HCT116 (cell line): ENCODE results near the gene PPP6C. TPM values are rescaled to one million over a fixed set of nuclear protein-coding genes. Genes with fewer than 3 reads are reported as not detected.
"Not testable (repeated sequence)": the region's sequence is repeated elsewhere in the genome, so short reads cannot be mapped to it uniquely, and the experiment has no call there.

Source experiments
- ATAC-seq: fragments of 200-7000 bp; cut with Tn5 transposase; 2 replicates; pipeline ENCODE4 v1.9.1; 2020; ENCODE audit warnings: mild to moderate bottlenecking, moderate library complexity
- BruUV-seq: library from RNA; stranded (reverse); fragments of 400-500 nt; replicated peaks from 2 replicates; lab custom pipeline; 2021; lab: Mats Ljungman, UMichigan
- CTCF ChIA-PET: fragments of 300-600 bp; sonication (Branson Sonifier 250); formaldehyde crosslinking; loops from one replicate; lab custom pipeline; 2021; ENCODE audit warnings: antibody characterized with exemption; lab: Charles Lee
- POLR2A ChIA-PET: fragments of 300-600, 350-600 bp; sonication (Branson Sonifier 250); formaldehyde crosslinking; loops from one replicate; lab custom pipeline; 2021; ENCODE audit warnings: antibody characterized with exemption; lab: Charles Lee
- RAD21 ChIA-PET, 2 experiments: fragments of 300-600 bp; sonication (Branson Sonifier 250); formaldehyde crosslinking; loops; one replicate each; lab custom pipeline; 2023; ENCODE audit warnings: low total read pairs in 2 of 2; ENCODE audit not compliant: uncharacterized antibody in 2 of 2, unreplicated experiment in 2 of 2, low non-redundant PET in 1 of 2; lab: Charles Lee
- DNase-seq: peaks from one replicate; pipeline ENCODE4 v3.0.0-alpha.2; 2010; ENCODE audit warnings: low read depth, low spot score
- H2AFZ ChIP-seq: fragments of 200-600 bp; shearing (Covaris generic), sonication (generic); 2 replicates; pipeline ENCODE4 v1.6.1; 2017; ENCODE audit warnings: low read depth, mixed run types, mixed read lengths, antibody characterized with exemption, low read length; ENCODE audit not compliant: poor library complexity, severe bottlenecking
- H3K27ac ChIP-seq: 2 replicates; pipeline ENCODE4 v1.5.1; 2012; ENCODE audit warnings: low read depth, low read length
- H3K27me3 ChIP-seq: fragments of 200-600 bp; sonication (generic); 2 replicates; pipeline ENCODE4 v1.6.1; 2016; ENCODE audit warnings: mixed run types, low read length, mixed read lengths; ENCODE audit not compliant: insufficient read depth
- H3K36me3 ChIP-seq, 2 experiments: fragments of 200-500 bp in 1 of 2; fragments of 200-600 bp in 1 of 2; sonication (Bioruptor generic) in 1 of 2; sonication (generic) in 1 of 2; 2 replicates each; pipeline versions ENCODE4 v1.5.1 to v1.6.1; 2014 to 2016; ENCODE audit warnings: low read length in 2 of 2, inconsistent platforms in 1 of 2, mixed read lengths in 1 of 2, mixed run types in 1 of 2; ENCODE audit not compliant: insufficient read depth in 2 of 2, control insufficient read depth in 1 of 2
- H3K4me1 ChIP-seq, 2 experiments: fragments of 200-600 bp in 1 of 2; sonication (generic) in 1 of 2; 2 replicates each; pipeline versions ENCODE4 v1.5.1 to v1.6.1; 2012 to 2017; ENCODE audit warnings: low read length in 2 of 2, inconsistent platforms in 1 of 2, mild to moderate bottlenecking in 1 of 2, mixed read lengths in 1 of 2, mixed run types in 1 of 2, moderate library complexity in 1 of 2; ENCODE audit not compliant: insufficient read depth in 2 of 2, control insufficient read depth in 1 of 2
- H3K4me2 ChIP-seq: fragments of 200-600 bp; sonication (generic); 2 replicates; pipeline ENCODE4 v1.6.1; 2017; ENCODE audit warnings: mixed run types, low read length, mixed read lengths
- H3K4me3 ChIP-seq, 2 experiments: fragments of 200-600 bp in 1 of 2; sonication (generic) in 1 of 2; replicated peaks in 1 of 2; 2 replicates each; pipeline ENCODE4 v1.5.1; 2011 to 2016; ENCODE audit warnings: low read length in 2 of 2, control low read depth in 1 of 2, low read depth in 1 of 2, mild to moderate bottlenecking in 1 of 2, mixed read lengths in 1 of 2, mixed run types in 1 of 2
- H3K79me2 ChIP-seq: fragments of 200-600 bp; sonication (generic); 2 replicates; pipeline ENCODE4 v1.6.1; 2017; ENCODE audit warnings: mild to moderate bottlenecking, mixed run types, low read length, moderate library complexity, mixed read lengths; ENCODE audit not compliant: insufficient read depth
- H3K9ac ChIP-seq: fragments of 200-600 bp; sonication (generic); 2 replicates; pipeline ENCODE4 v1.6.1; 2016; ENCODE audit warnings: low read length, mixed read lengths
- H3K9me2 ChIP-seq: fragments of 200-600 bp; sonication (generic), shearing (Covaris generic); 2 replicates; pipeline ENCODE4 v1.6.1; 2017; ENCODE audit warnings: mixed run types, mild to moderate bottlenecking, moderate library complexity; ENCODE audit not compliant: insufficient read depth
- H3K9me3 ChIP-seq, 2 experiments: fragments of 200-500 bp in 1 of 2; fragments of 200-600 bp in 1 of 2; sonication (Bioruptor generic) in 1 of 2; sonication (generic) in 1 of 2; 2 replicates each; pipeline ENCODE4 v1.6.1; 2014 to 2017; ENCODE audit warnings: low read length in 2 of 2, mixed read lengths in 2 of 2, inconsistent platforms in 1 of 2, low read depth in 1 of 2, mild to moderate bottlenecking in 1 of 2, mixed run types in 1 of 2, moderate library complexity in 1 of 2; ENCODE audit not compliant: control insufficient read depth in 1 of 2, insufficient read depth in 1 of 2
- H4K20me1 ChIP-seq: fragments of 200-600 bp; sonication (generic), shearing (Covaris generic); 2 replicates; pipeline ENCODE4 v1.6.1; 2017; ENCODE audit warnings: mixed run types, mild to moderate bottlenecking, moderate library complexity; ENCODE audit not compliant: insufficient read depth
- EZH2phosphoT487 ChIP-seq: fragments of 200-600 bp; IDR thresholded peaks from 2 replicates; pipeline ENCODE4 v1.6.1; 2018; ENCODE audit warnings: antibody characterized with exemption, borderline replicate concordance
- JUND ChIP-seq: IDR thresholded peaks from 2 replicates; pipeline ENCODE4 v1.6.1; 2012
- POLR2A ChIP-seq: IDR thresholded peaks from 2 replicates; pipeline ENCODE4 v1.7.0; 2011; ENCODE audit warnings: borderline replicate concordance; ENCODE audit not compliant: insufficient read depth, insufficient read length; ENCODE audit errors: extremely low read depth
- POLR2AphosphoS5 ChIP-seq: IDR thresholded peaks from 2 replicates; pipeline ENCODE4 v1.6.1; 2011; ENCODE audit warnings: mild to moderate bottlenecking, low read depth, low read length, moderate library complexity
- SRF ChIP-seq: IDR thresholded peaks from 2 replicates; pipeline ENCODE4 v1.6.1; 2012; ENCODE audit warnings: low read depth
- TCF7L2 ChIP-seq: IDR thresholded peaks from 2 replicates; pipeline ENCODE4 v1.7.0; 2011; ENCODE audit warnings: borderline replicate concordance, inconsistent platforms; ENCODE audit not compliant: insufficient read depth, insufficient read length; ENCODE audit errors: extremely low read depth
- intact Hi-C: fragments of 100-400 bp; cut with micrococcal nuclease; formaldehyde crosslinking; loops from 2 replicates; pipeline ENCODE4 v1.10.0; 2022
- total RNA-seq: library from RNA; stranded (reverse); gene quantifications from one replicate; pipeline ENCODE4 v1.2.1, GENCODE V29; 2021; ENCODE audit not compliant: unreplicated experiment

Gene PPP6C
- total RNA-seq, 1 experiment from 2014 or later, result 35.4 TPM

- no peak overlapping the region for H3K9ac ChIP-seq
- no peak overlapping the region for H3K27ac ChIP-seq
- H4K20me1 ChIP-seq, result peaks cover 44% of the 10 kb centered on the region
- intact Hi-C loops, result no loop called here
- no peaks in the 10 kb centered on the region for H3K9me2 ChIP-seq
- BruUV-seq, result no TSS peak
- ChIA-PET CTCF (no interaction called here), RAD21 (no interaction called here), POLR2A (no interaction called here)
- no peaks in the 10 kb centered on the region for H3K27me3 ChIP-seq
- H3K36me3 ChIP-seq, result peaks cover 48 to 54% of the 10 kb centered on the region in 2 experiments
- H3K4me2 ChIP-seq, result no peak overlapping the region
- no peak for ATAC-seq
- TF ChIP-seq POLR2A (no peak), TCF7L2 (no peak), JUND (no peak), EZH2phosphoT487 (no peak), SRF (no peak), POLR2AphosphoS5 (peak; percentile 14)
- no peaks in the 10 kb centered on the region for H3K9me3 ChIP-seq
- H3K79me2 ChIP-seq, result peaks cover 73% of the 10 kb centered on the region
- no peak overlapping the region for H3K4me3 ChIP-seq
- H2AFZ ChIP-seq, result no peak overlapping the region
- peaks cover 10 to 19% of the 10 kb centered on the region in 2 experiments; a peak in 3 of 4 replicates for H3K4me1 ChIP-seq
- no peak for DNase-seq
Measured at GRCh38 chr9:125238127-125238914, 48.7 kb upstream of the PPP6C start.

GRCh38 chr9:125236520-125237159 is 47.0 kb upstream of the PPP6C start:
- CTCF ChIA-PET, DNase-seq, intact Hi-C loops, H3K4me2 ChIP-seq, H2AFZ ChIP-seq, H3K4me3 ChIP-seq, H3K9me2 ChIP-seq, H3K27ac ChIP-seq, RAD21 ChIA-PET, H3K9me3 ChIP-seq, H3K9ac ChIP-seq, H3K4me1 ChIP-seq, BruUV-seq, ATAC-seq, H3K27me3 ChIP-seq: not testable (repeated sequence)
- POLR2A ChIA-PET, result interaction anchor here (0.6 to 1.5 kb wide), 3 partner anchors 8 to 58 kb away, joined by 3 to 5 read pairs (median 4); no protein-coding TSS in a partner anchor
- peaks cover 44% of the 10 kb centered on the region for H4K20me1 ChIP-seq
- peaks cover 67% of the 10 kb centered on the region for H3K79me2 ChIP-seq
- peaks cover 48 to 58% of the 10 kb centered on the region in 2 experiments for H3K36me3 ChIP-seq
